HG03432 (cell line): ENCODE measurements around the gene PTPRK.

Source experiments
- ATAC-seq: cut with Tn5 transposase; IDR thresholded peaks from one replicate; pipeline ENCODE4 v1.9.1; 2021; ENCODE audit warnings: mild to moderate bottlenecking, moderate library complexity; ENCODE audit not compliant: unreplicated experiment

Gene PTPRK

GRCh38 chr6:128350416-128351254 is 169.8 kb downstream of the PTPRK start:
- ATAC-seq: no peak

- ATAC-seq: no peak
These were observed 173.3 kb downstream of the PTPRK start for GRCh38 chr6:128347123-128347522.

- no peak for ATAC-seq
These were observed 173.8 kb downstream of the PTPRK start for GRCh38 chr6:128346569-128346968.

- ATAC-seq: no peak
These were observed 175.1 kb downstream of the PTPRK start for GRCh38 chr6:128345278-128345677.

- ATAC-seq: no peak
These were observed 176.7 kb downstream of the PTPRK start for GRCh38 chr6:128343706-128344105.

- ATAC-seq: no peak
These were observed 180.6 kb downstream of the PTPRK start for GRCh38 chr6:128339635-128340450.

GRCh38 chr6:128337619-128338018 is 182.8 kb downstream of the PTPRK start:
- no peak for ATAC-seq

GRCh38 chr6:128336436-128337095 is 183.8 kb downstream of the PTPRK start:
- no peak for ATAC-seq

GRCh38 chr6:128335963-128336362 is 184.4 kb downstream of the PTPRK start:
- ATAC-seq: no peak

- no peak for ATAC-seq
These were observed 186.7 kb downstream of the PTPRK start for GRCh38 chr6:128333581-128334223.

GRCh38 chr6:128327890-128328289 is 192.5 kb downstream of the PTPRK start:
- peak; percentile 93 for ATAC-seq

- ATAC-seq: no peak
These were observed 197.4 kb downstream of the PTPRK start for GRCh38 chr6:128323011-128323410.

GRCh38 chr6:128319946-128320345 is 200.5 kb downstream of the PTPRK start:
- ATAC-seq: no peak

- no peak for ATAC-seq
These were observed 201.2 kb downstream of the PTPRK start for GRCh38 chr6:128319157-128319556.

- no peak for ATAC-seq
These were observed 204.0 kb downstream of the PTPRK start for GRCh38 chr6:128316258-128316929.

GRCh38 chr6:128314190-128314589 is 206.2 kb downstream of the PTPRK start:
- no peak for ATAC-seq

GRCh38 chr6:128311944-128312570 is 208.3 kb downstream of the PTPRK start:
- peak; percentile 47 for ATAC-seq

GRCh38 chr6:128310451-128310850 is 209.9 kb downstream of the PTPRK start:
- ATAC-seq: no peak

GRCh38 chr6:128307671-128308070 is 212.7 kb downstream of the PTPRK start:
- ATAC-seq: no peak

GRCh38 chr6:128305976-128306375 is 214.4 kb downstream of the PTPRK start:
- no peak for ATAC-seq
